Measurements from ENCODE around the gene TFCP2.

GRCh38 chr12:51195841-51196240 is 22.9 kb upstream of the TFCP2 start:
- no peak for TF ChIP-seq CTCF (IDR thresholded peaks at IDR 0.05)
- no peak for TF ChIP-seq POLR2A (IDR thresholded peaks at IDR 0.05)
